HG03565 (cell line): Measurements from ENCODE around the gene OR2J1.
"Not testable (repeated sequence)": the region's sequence is repeated elsewhere in the genome, so short reads cannot be mapped to it uniquely, and the experiment has no call there.

ENCODE experiments used
- ATAC-seq: cut with Tn5 transposase; IDR thresholded peaks from one replicate; pipeline ENCODE4 v1.9.1; 2021; ENCODE audit warnings: mild to moderate bottlenecking, moderate library complexity; ENCODE audit not compliant: unreplicated experiment

OR2J1 gene

GRCh38 chr6:29099190-29099589 lies at the start of gene OR2J1:
Gene OR2J1, plus strand, starts transcription at chr6:29099490. Its CDS starts 1,453 bp downstream, at chr6:29100943.
- ATAC-seq: no peak

GRCh38 chr6:29051680-29052079 lies 47.6 kb upstream of the OR2J1 start:
- no peak for ATAC-seq

- no peak for ATAC-seq
Measured at GRCh38 chr6:29071831-29072723, 27.2 kb upstream of the OR2J1 start.

- ATAC-seq: no peak
Measured at GRCh38 chr6:29079203-29079602, 20.1 kb upstream of the OR2J1 start.

- ATAC-seq: no peak
Measured at GRCh38 chr6:29081312-29081711, 18.0 kb upstream of the OR2J1 start.

GRCh38 chr6:29082457-29082856 lies 16.8 kb upstream of the OR2J1 start:
- no peak for ATAC-seq

- ATAC-seq: no peak
Measured at GRCh38 chr6:29087213-29087612, 12.1 kb upstream of the OR2J1 start, which contains the start of gene OR2B3. Gene OR2B3, minus strand, starts transcription at chr6:29087313. Its CDS starts 65 bp downstream, at chr6:29087248.

GRCh38 chr6:29092957-29093356 lies 6.3 kb upstream of the OR2J1 start:
- ATAC-seq: no peak

- ATAC-seq: no peak
Measured at GRCh38 chr6:29097803-29098202, 1.5 kb upstream of the OR2J1 start.

- ATAC-seq: no peak
Measured at GRCh38 chr6:29107758-29108157, 8.5 kb downstream of the OR2J1 start, which contains the start of gene OR2J3. Gene OR2J3, plus strand, starts transcription at chr6:29108058. Its CDS starts 3,833 bp downstream, at chr6:29111891.

- no peak for ATAC-seq
Measured at GRCh38 chr6:29112135-29112534, 12.8 kb downstream of the OR2J1 start.

GRCh38 chr6:29114964-29115363 lies 15.7 kb downstream of the OR2J1 start:
- ATAC-seq: not testable (repeated sequence)

GRCh38 chr6:29129326-29130012 lies 30.2 kb downstream of the OR2J1 start:
- no peak for ATAC-seq

GRCh38 chr6:29130644-29131043 lies 31.4 kb downstream of the OR2J1 start:
- no peak for ATAC-seq

GRCh38 chr6:29131691-29132090 lies 32.4 kb downstream of the OR2J1 start:
- ATAC-seq: no peak

GRCh38 chr6:29137724-29138123 lies 38.4 kb downstream of the OR2J1 start:
- ATAC-seq: no peak

GRCh38 chr6:29141606-29142005 lies 42.3 kb downstream of the OR2J1 start:
- ATAC-seq: no peak

GRCh38 chr6:29142309-29142708 lies 43.0 kb downstream of the OR2J1 start:
- no peak for ATAC-seq

- no peak for ATAC-seq
Measured at GRCh38 chr6:29146179-29146578, 46.9 kb downstream of the OR2J1 start.

- no peak for ATAC-seq
Measured at GRCh38 chr6:29147074-29147473, 47.8 kb downstream of the OR2J1 start.

- not testable (repeated sequence) for ATAC-seq
Measured at GRCh38 chr6:29149444-29149843, 50.2 kb downstream of the OR2J1 start.
